GM12892 (cell line): Measurements from ENCODE around the gene LOX. TPM values are rescaled to one million over a fixed set of nuclear protein-coding genes. Genes with fewer than 3 reads are reported as not detected.

Experiments
- DNase-seq: peaks from one replicate; pipeline ENCODE4 v3.0.0; 2011; ENCODE audit not compliant: insufficient read length
- FAIRE-seq: peaks from 2 replicates; lab custom pipeline; 2011; peaks lifted over from hg19 to GRCh38; lab: Jason Lieb, UNC
- POLR2A ChIP-seq: IDR thresholded peaks from 2 replicates; pipeline ENCODE4 v1.6.1; 2011; ENCODE audit warnings: low read depth, low read length, control low read depth
- POLR2AphosphoS5 ChIP-seq: IDR thresholded peaks from 2 replicates; pipeline ENCODE4 v1.6.1; 2011; ENCODE audit warnings: low read depth, low read length, control low read depth
- TAF1 ChIP-seq: IDR thresholded peaks from 2 replicates; pipeline ENCODE4 v1.6.1; 2011; ENCODE audit warnings: low read depth, mild to moderate bottlenecking, control low read depth, low read length, borderline replicate concordance
- polyA plus RNA-seq: library from polyadenylated mRNA; unstranded; fragments of >200 nt; gene quantifications from one replicate; pipeline ENCODE4 v1.2.1, GENCODE V29; 2012; ENCODE audit warnings: missing spikeins, inconsistent platforms; ENCODE audit not compliant: missing spikeins

The LOX gene, protein sequence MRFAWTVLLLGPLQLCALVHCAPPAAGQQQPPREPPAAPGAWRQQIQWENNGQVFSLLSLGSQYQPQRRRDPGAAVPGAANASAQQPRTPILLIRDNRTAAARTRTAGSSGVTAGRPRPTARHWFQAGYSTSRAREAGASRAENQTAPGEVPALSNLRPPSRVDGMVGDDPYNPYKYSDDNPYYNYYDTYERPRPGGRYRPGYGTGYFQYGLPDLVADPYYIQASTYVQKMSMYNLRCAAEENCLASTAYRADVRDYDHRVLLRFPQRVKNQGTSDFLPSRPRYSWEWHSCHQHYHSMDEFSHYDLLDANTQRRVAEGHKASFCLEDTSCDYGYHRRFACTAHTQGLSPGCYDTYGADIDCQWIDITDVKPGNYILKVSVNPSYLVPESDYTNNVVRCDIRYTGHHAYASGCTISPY
- polyA plus RNA-seq: 0.47 TPM

DNA sequence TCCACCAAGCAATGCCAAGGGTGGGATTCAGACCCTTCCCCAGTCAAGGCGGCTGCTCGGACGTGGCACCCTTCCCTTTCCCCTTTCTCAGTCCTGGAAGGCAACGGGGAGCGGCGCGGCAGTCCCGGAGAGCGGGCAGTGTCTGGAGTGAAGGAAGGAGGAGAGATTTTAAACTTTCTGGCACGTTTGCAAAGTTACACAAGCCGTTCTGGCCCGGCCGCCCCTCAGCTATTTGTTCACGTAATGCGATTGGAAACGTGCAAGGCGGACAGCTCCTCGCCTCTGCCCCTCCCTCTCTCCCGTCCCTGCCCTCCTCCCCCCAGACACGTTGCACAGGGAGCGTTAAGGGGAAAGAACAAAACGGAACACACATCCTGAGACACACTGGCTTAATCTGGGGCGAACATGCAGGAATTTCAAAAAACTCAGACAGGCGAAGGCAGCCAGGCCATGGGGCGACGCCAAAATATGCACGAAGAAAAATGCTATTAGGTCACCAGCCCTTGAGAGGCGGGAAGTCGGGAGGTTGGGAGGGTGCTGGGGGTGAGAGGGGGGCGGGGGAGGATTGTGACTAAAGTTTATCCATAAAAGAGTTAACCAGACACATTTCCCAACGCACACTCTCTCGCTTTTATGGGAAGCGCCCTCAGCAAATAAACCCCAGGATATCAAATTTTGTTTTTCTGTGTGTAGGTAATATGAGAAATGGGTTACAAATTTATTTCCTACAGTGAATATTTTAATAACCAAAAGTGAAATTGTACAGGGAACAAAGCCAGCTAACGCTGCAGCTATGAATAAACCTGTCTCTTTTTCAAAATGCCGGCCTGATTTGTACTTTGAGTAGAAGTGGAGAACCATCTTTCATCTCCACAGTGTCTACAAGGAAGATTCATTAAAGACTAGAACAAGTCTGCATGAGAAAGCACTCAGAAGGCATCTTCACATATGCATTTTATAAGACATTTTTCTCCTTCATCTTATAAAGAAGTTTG, at the start of gene LOX:
Gene LOX (minus strand): TSS at position 144 of the 995 bp plus-strand sequence. CDS start 274 bp downstream, outside the sequence.
- no peak for DNase-seq
- TF ChIP-seq TAF1 (no peak), POLR2A (no peak), POLR2AphosphoS5 (no peak)
- FAIRE-seq: no peak

DNA sequence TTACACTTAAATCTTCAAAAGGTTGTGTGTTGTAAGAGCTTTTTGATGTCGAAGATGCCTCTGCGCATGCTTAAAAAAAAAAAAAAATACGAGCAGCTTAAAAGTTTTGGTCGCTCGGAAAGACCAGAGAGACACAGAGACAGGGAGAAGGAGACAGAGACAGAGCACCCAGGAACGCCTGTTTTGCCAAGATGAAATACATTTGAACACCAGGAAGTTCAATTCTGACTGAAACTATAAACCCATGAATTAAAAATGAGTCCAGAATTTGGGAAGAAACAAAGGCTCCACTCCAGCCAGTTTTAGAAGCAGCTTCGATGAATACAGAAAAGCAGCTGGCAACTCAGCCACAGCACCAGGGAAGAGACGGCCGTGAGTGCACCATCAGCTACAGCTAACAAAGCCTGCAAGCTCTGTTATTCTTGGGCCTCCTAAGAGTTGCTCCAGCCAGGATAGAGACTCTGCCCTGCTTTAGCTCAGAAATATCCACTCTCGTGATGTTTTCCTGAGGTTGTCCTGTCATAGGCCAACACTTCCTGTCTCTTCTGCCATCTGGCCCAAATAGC, 48.8 kb upstream of the LOX start:
- TF ChIP-seq POLR2A (no peak), TAF1 (no peak), POLR2AphosphoS5 (no peak)
- FAIRE-seq (no peak), DNase-seq (no peak)

DNA sequence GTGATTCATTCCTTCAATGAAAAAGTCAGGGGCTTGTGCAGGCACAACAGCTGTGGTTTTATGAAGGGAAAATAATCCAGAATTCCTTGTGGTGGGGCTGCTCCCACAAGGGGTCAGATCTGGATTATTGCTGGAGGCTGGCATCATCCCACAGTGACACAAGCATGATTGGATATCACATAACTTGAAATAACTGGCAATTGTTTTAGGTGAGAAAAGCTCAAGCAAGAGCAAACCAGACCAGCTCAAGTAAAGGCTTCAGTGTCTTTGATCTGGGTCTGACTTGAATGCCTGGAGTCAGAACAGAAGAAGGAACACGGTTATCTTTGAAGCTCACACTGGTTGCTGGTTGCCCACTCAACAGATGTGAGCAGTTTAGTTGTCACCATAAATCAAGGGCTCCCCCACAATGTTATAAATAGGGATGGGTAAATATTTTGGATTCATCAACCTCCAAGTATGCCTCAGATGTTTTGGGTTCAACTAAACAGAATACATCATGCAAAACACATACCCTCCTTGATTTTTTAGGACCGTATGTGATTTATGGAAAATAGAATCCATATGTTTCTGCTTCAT, 48.2 kb upstream of the LOX start:
- DNase-seq: no peak
- TF ChIP-seq POLR2A: no peak
- TF ChIP-seq POLR2AphosphoS5: no peak
- no peak for TF ChIP-seq TAF1
- FAIRE-seq: no peak

DNA sequence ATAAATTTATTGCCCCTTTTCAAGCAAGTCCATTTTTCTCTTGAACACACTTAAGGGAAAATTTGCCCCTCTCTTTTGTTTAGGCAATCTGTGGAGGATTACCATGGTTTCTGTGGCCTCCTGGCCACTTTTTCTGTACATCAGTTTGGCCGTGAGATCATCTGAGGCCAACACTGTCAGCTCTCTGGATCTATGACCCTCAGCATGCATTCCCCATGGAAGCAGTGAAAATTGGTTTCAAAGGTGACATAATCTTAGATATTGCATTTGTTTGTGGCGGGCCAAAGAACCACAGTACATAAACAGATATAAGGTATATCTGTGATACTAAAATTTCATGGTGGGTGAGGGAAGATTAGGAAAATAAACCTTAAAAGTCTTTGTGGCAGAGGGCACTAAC, 46.7 kb upstream of the LOX start:
- FAIRE-seq (no peak), DNase-seq (no peak)
- TF ChIP-seq TAF1: no peak
- no peak for TF ChIP-seq POLR2AphosphoS5
- TF ChIP-seq POLR2A: no peak

DNA sequence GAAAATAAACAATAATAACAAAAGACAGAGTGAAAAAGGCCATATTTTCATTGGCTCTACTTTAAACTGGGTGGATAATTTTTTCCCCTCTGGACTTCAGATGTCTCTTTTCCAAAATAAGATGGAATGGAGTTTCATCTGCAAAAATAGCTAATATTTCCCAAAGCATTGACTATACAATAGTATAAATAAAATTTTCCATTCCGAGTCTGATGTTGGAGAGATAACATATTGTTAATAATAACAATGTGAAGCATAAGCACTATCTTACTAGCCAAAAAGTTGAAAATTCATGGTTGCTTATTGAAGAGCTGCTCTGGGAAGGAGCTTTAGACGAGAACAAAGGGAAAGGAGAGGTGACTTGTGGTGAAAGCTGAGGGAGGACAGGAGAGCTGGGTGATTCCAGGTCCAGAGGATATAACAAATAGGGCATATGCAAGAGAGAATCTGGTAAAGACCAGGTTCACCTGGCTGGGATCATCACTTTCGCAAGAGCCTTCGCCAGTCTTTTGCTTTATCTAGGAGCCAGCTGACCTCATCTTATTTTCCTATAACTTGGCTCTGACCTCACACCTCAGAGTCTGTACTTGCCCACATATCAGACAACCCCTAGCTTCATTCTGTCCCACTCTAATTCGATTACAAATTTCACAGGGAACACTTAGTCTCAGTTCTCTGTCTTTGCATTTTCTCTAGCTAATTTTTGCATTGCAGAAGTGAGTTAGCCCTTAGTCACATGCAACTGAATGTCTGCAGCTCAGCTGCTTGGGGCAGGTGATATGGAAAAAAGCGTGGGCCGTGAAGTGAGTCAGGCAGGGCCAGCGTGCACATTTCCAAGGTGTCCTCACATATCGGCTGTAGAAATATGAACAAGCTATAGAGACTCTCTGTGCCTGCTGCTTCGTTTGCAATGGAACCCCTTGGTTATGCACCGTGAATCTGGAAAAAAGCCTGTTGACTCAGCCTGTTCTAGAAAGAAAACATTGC, 43.7 kb upstream of the LOX start:
- TF ChIP-seq POLR2AphosphoS5: no peak
- no peak for TF ChIP-seq POLR2A
- TF ChIP-seq TAF1: no peak
- DNase-seq: no peak
- FAIRE-seq: no peak

DNA sequence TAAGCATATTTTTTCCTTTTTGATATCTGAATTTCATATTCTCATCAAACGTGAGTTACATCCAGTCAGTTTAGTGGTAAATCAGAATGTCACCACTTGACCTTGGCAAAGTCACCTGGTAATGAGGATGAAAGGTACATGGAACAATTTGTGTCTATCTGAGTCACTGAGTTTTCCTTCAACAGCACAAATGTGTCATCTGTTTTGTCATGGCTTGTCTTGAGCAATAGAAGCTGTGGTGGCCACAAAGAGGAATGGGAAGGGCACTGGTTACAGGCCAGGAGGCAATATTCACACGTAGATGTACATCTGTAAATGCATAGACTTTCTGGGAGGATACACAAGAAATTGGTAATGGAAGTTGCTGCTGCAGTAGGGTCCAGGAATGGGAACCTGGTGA, 42.9 kb upstream of the LOX start:
- no peak for FAIRE-seq
- DNase-seq: no peak
- TF ChIP-seq POLR2AphosphoS5 (no peak), POLR2A (no peak), TAF1 (no peak)

DNA sequence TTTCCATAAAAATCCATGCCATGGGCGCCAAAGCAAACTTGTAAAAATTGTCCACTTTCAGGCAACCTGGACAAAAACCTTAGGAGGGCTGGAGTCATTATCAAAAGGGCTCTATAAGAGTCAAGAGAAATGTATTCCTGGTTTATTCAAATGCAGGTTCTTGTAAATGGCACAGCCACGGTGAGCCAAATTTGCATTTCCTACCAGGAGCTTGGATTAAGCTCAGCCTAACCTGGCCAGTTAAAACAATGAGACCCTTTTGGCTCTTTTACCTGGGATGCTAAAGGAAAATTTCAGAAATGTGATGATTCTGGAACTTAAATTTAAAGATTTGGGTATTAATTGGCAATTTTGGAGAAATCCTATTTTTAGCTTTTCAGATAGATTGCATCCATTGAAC, 42.4 kb upstream of the LOX start:
- no peak for TF ChIP-seq POLR2A
- no peak for TF ChIP-seq POLR2AphosphoS5
- TF ChIP-seq TAF1: no peak
- no peak for FAIRE-seq
- DNase-seq: no peak

DNA sequence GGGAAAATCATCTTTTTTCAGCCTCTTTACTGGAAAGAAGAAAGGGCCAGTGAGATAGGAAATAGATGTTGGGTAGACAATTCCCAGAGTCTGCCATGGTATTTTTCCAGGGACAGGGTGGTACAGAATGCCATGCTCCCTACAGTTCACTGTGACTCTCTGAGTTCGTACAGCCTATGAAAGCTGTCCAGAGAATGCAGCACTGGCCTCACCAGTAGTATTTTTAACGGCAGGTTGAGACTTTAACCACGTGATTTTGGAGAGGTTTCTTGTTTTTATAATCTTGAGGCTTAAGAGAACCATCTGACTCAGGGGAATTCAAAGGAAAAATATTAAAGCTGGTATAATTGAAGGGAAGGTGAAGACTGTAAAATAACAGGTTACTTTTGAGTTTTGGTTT, 41.1 kb upstream of the LOX start:
- no peak for FAIRE-seq
- TF ChIP-seq TAF1 (no peak), POLR2A (no peak), POLR2AphosphoS5 (no peak)

DNA sequence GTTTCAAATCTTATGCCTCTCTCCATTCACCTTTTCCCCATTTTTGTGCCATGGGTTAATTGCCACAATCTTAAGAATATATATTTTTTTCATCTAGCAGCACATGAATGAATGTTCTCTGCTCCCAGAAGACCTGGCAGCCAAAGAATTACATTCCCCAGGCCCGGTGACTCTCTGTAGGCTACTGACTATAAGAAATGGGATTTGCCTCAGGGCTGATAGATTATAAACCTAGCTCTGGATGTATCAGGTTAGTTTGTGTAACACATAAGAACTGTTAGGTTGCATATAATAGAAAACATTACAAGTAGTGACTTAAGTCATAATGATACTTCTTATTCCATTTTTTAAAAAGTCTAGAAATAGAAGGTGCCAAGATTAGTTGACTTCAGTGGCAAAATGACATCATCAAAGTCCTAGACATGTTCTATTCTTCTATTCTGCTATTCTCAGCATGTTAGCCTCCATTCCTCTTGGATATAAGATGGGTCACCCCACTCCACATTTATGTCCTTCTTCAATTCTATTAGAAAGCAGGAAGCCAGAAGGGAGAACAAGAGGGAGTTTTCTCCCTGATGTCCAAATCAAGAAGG, 40.4 kb upstream of the LOX start:
- FAIRE-seq: no peak
- TF ChIP-seq POLR2AphosphoS5 (no peak), POLR2A (no peak), TAF1 (no peak)
- DNase-seq: no peak

More for the DNA sequence above, 41.1 kb upstream of the LOX start:
- no peak for DNase-seq
